GM23338 (cell line): Measurements from ENCODE around the gene PHETA2. TPM values are rescaled to one million over a fixed set of nuclear protein-coding genes. Genes with fewer than 3 reads are reported as not detected.

Source experiments
- ATAC-seq: fragments of 200-7000 bp; cut with Tn5 transposase; 3 replicates; pipeline ENCODE4 v1.9.1; 2020
- DNase-seq: peaks from one replicate; pipeline ENCODE4 v3.0.0-alpha.2; 2015; ENCODE audit warnings: low spot score
- H2AFZ ChIP-seq: fragments of 200-600 bp; sonication (generic); 2 replicates; pipeline ENCODE4 v1.8.0; 2016; ENCODE audit warnings: antibody characterized with exemption, mild to moderate bottlenecking, moderate library complexity
- H3F3A ChIP-seq: fragments of 200-600 bp; sonication (generic); replicated peaks from 2 replicates; pipeline ENCODE4 v1.8.0; 2017; ENCODE audit warnings: antibody characterized with exemption, mixed run types, low read depth
- H3K27ac ChIP-seq: fragments of 200-600 bp; sonication (generic); 2 replicates; pipeline ENCODE4 v1.6.1; 2016; ENCODE audit warnings: low read depth
- H3K27me3 ChIP-seq: fragments of 200-600 bp; sonication (generic); 2 replicates; pipeline ENCODE4 v1.8.0; 2016; ENCODE audit warnings: mild to moderate bottlenecking, mixed run types, moderate library complexity; ENCODE audit not compliant: insufficient read depth
- H3K36me3 ChIP-seq: fragments of 200-600 bp; sonication (generic); 2 replicates; pipeline ENCODE4 v1.8.0; 2016; ENCODE audit warnings: mild to moderate bottlenecking; ENCODE audit not compliant: insufficient read depth
- H3K4me1 ChIP-seq: fragments of 200-600 bp; sonication (generic); 2 replicates; pipeline ENCODE4 v1.8.0; 2016; ENCODE audit warnings: mild to moderate bottlenecking, moderate library complexity; ENCODE audit not compliant: insufficient read depth
- H3K4me2 ChIP-seq: fragments of 200-600 bp; sonication (generic); 2 replicates; pipeline ENCODE4 v1.7.1; 2017; ENCODE audit warnings: mixed run types
- H3K4me3 ChIP-seq: fragments of 200-600 bp; sonication (generic); 2 replicates; pipeline ENCODE4 v1.6.1; 2016; ENCODE audit warnings: mixed run types
- H3K79me2 ChIP-seq: fragments of 200-600 bp; sonication (generic); replicated peaks from 2 replicates; pipeline ENCODE4 v1.8.0; 2017; ENCODE audit warnings: mild to moderate bottlenecking; ENCODE audit not compliant: insufficient read depth
- H3K9me2 ChIP-seq: fragments of 200-600 bp; sonication (generic); 2 replicates; pipeline ENCODE4 v1.8.0; 2017; ENCODE audit not compliant: insufficient read depth
- H4K20me1 ChIP-seq: fragments of 200-600 bp; sonication (generic); replicated peaks from 2 replicates; pipeline ENCODE4 v1.8.0; 2017; ENCODE audit warnings: mild to moderate bottlenecking; ENCODE audit not compliant: insufficient read depth
- H3K27ac Mint-ChIP-seq: 2 replicates; pipeline ENCODE4 v1.8.0; 2020; ENCODE audit warnings: inconsistent platforms, mild to moderate bottlenecking, moderate library complexity, mixed read lengths
- H3K27me3 Mint-ChIP-seq: 3 replicates; pipeline ENCODE4 v1.8.0; 2022; ENCODE audit warnings: low read depth, mild to moderate bottlenecking, moderate library complexity, mixed read lengths, inconsistent platforms; ENCODE audit not compliant: insufficient read depth, poor library complexity
- H3K36me3 Mint-ChIP-seq: 3 replicates; pipeline ENCODE4 v1.8.0; 2021; ENCODE audit warnings: low read depth, mild to moderate bottlenecking, inconsistent platforms, moderate library complexity, mixed read lengths
- H3K4me1 Mint-ChIP-seq: 3 replicates; pipeline ENCODE4 v1.8.0; 2020; ENCODE audit warnings: mild to moderate bottlenecking, inconsistent platforms, mixed read lengths
- H3K4me3 Mint-ChIP-seq: 3 replicates; pipeline ENCODE4 v1.8.0; 2021; ENCODE audit warnings: moderate library complexity, mild to moderate bottlenecking, inconsistent platforms, mixed read lengths
- H3K9me3 Mint-ChIP-seq: 3 replicates; pipeline ENCODE4 v1.8.0; 2020; ENCODE audit warnings: moderate library complexity, mild to moderate bottlenecking, inconsistent platforms, mixed read lengths
- CREB1 ChIP-seq: fragments of 250-450 bp; sonication (Bioruptor Pico); IDR thresholded peaks from 2 replicates; pipeline ENCODE4 v1.5.0; 2020; ENCODE audit warnings: low read depth, mild to moderate bottlenecking, moderate library complexity
- ETS1 ChIP-seq: IDR thresholded peaks from 2 replicates; pipeline ENCODE4 v1.6.1; 2016; ENCODE audit warnings: antibody characterized with exemption
- EZH2 ChIP-seq: fragments of 200-600 bp; sonication (generic); IDR thresholded peaks from one replicate; pipeline ENCODE4 v1.8.0; 2017; ENCODE audit warnings: antibody characterized with exemption, mild to moderate bottlenecking, low read depth; ENCODE audit not compliant: unreplicated experiment
- EZH2phosphoT487 ChIP-seq: fragments of 200-600 bp; sonication (generic); IDR thresholded peaks from one replicate; pipeline ENCODE4 v1.8.1; 2018; ENCODE audit warnings: antibody characterized with exemption; ENCODE audit not compliant: unreplicated experiment
- JUNB ChIP-seq: IDR thresholded peaks from one replicate; pipeline ENCODE4 v1.6.1; 2016; ENCODE audit warnings: antibody characterized with exemption; ENCODE audit not compliant: unreplicated experiment
- POLR2AphosphoS5 ChIP-seq: IDR thresholded peaks from 2 replicates; pipeline ENCODE4 v1.6.1; 2016; ENCODE audit warnings: antibody characterized with exemption, low read depth
- REST ChIP-seq: IDR thresholded peaks from one replicate; pipeline ENCODE4 v1.6.1; 2018; ENCODE audit warnings: antibody characterized with exemption; ENCODE audit not compliant: unreplicated experiment
- STAT1 ChIP-seq: IDR thresholded peaks from one replicate; pipeline ENCODE4 v1.6.1; 2016; ENCODE audit warnings: antibody characterized with exemption; ENCODE audit not compliant: unreplicated experiment
- ZNF331 ChIP-seq: fragments of 250-450 bp; sonication (Bioruptor Pico); IDR thresholded peaks from 2 replicates; pipeline ENCODE4 v1.5.0; 2020; ENCODE audit warnings: low read depth, mild to moderate bottlenecking, moderate library complexity
- ZNF462 ChIP-seq: fragments of 250-450 bp; sonication (Bioruptor Pico); IDR thresholded peaks from 2 replicates; pipeline ENCODE4 v1.5.0; 2020; ENCODE audit warnings: mild to moderate bottlenecking, moderate library complexity
- polyA plus RNA-seq: library from polyadenylated mRNA; unstranded; fragments of >200 nt; fragmentation: Nextera tagmentation; extraction: Ambion mirVana; gene quantifications from 2 replicates; pipeline ENCODE4 v1.2.1, GENCODE V29; 2016
- total RNA-seq: library from RNA; depleted of rRNA; stranded (reverse); fragments of >200 nt; shearing (Covaris generic); gene quantifications from 2 replicates; pipeline ENCODE4 v1.2.3, GENCODE V29; 2014

Gene PHETA2
- total and polyA plus RNA-seq, 2 experiments from 2014 or later: 4.5 to 7.6 TPM

- TF ChIP-seq REST (no peak), ETS1 (no peak)
Observed at GRCh38 chr22:42091455-42091782, 17.4 kb downstream of the PHETA2 start (continued).

GRCh38 chr22:42101199-42101598 is 27.2 kb downstream of the PHETA2 start:
- H4K20me1 ChIP-seq: no peaks in the 10 kb centered on the region
- H3K36me3 ChIP-seq: no peaks in the 10 kb centered on the region
- TF ChIP-seq ETS1: no peak
- TF ChIP-seq CREB1 (CRISPR knock-in tag): no peak
- TF ChIP-seq STAT1: no peak
- TF ChIP-seq ZNF331 (CRISPR knock-in tag): no peak
- TF ChIP-seq JUNB: no peak
- TF ChIP-seq EZH2: no peak
- TF ChIP-seq ZNF462 (CRISPR knock-in tag): no peak
- no peak for TF ChIP-seq POLR2AphosphoS5
- no peak for TF ChIP-seq EZH2phosphoT487
- TF ChIP-seq REST: no peak
- Mint-ChIP-seq H3K27ac (no peak overlapping the region), H3K36me3 (peaks cover 33% of the 10 kb centered on the region), H3K4me3 (no peak overlapping the region), H3K27me3 (peaks cover 5% of the 10 kb centered on the region), H3K9me3 (peaks cover 62% of the 10 kb centered on the region), H3K4me1 (no peaks in the 10 kb centered on the region)
- H3K4me1 ChIP-seq: no peaks in the 10 kb centered on the region
- no peak overlapping the region for H3K27ac ChIP-seq
- ATAC-seq (no peak), DNase-seq (no peak)
- no peaks in the 10 kb centered on the region for H3K9me2 ChIP-seq
- no peak overlapping the region for H2AFZ ChIP-seq
- no peak overlapping the region for H3K4me3 ChIP-seq
- H3K79me2 ChIP-seq: no peaks in the 10 kb centered on the region
- no peaks in the 10 kb centered on the region for H3K27me3 ChIP-seq
- no peaks in the 10 kb centered on the region for H3F3A ChIP-seq
- no peak overlapping the region for H3K4me2 ChIP-seq
